SK-N-SH (cell line): Measurements from ENCODE around the gene ADRA2A. TPM values are rescaled to one million over a fixed set of nuclear protein-coding genes. Genes with fewer than 3 reads are reported as not detected.

ENCODE experiments used
- CTCF ChIA-PET: fragments of 300-600, 350-600 bp; formaldehyde crosslinking; extraction: SDS; loops from one replicate; lab custom pipeline; 2021; lab: Yijun Ruan, JAX
- POLR2A ChIA-PET: fragments of 350-600 bp; sonication (Branson Sonifier 250); formaldehyde crosslinking; extraction: SDS; loops from one replicate; lab custom pipeline; 2020; ENCODE audit warnings: antibody characterized with exemption, inconsistent platforms; lab: Yijun Ruan, JAX
- DNase-seq: peaks from one replicate; pipeline ENCODE4 v3.0.0; 2012
- H2AFZ ChIP-seq: fragments of 200-600 bp; sonication (generic); 2 replicates; pipeline ENCODE4 v1.8.1; 2016; ENCODE audit warnings: antibody characterized with exemption, mild to moderate bottlenecking, low read depth
- H3F3A ChIP-seq: fragments of 200-600 bp; sonication (generic); replicated peaks from 2 replicates; pipeline ENCODE3; 2016; ENCODE audit warnings: antibody characterized with exemption, mild to moderate bottlenecking; ENCODE audit not compliant: insufficient read depth
- H3K27ac ChIP-seq, 2 experiments: fragments of 200-500 bp in 1 of 2; fragments of 200-600 bp in 1 of 2; sonication (Bioruptor generic) in 1 of 2; sonication (generic), shearing (Covaris generic) in 1 of 2; 2 replicates each; pipeline versions ENCODE4 v1.5.1 to v1.6.1; 2014 to 2016; ENCODE audit warnings: low read depth in 2 of 2, inconsistent platforms in 1 of 2, low read length in 1 of 2, mild to moderate bottlenecking in 1 of 2, mixed read lengths in 1 of 2
- H3K27me3 ChIP-seq: fragments of 200-600 bp; sonication (generic), shearing (Covaris generic); 2 replicates; pipeline ENCODE4 v1.6.1; 2016; ENCODE audit warnings: mixed run types; ENCODE audit not compliant: insufficient read depth
- H3K36me3 ChIP-seq, 2 experiments: fragments of 200-500 bp in 1 of 2; fragments of 200-600 bp in 1 of 2; sonication (Bioruptor generic) in 1 of 2; sonication (generic) in 1 of 2; replicated peaks in 1 of 2; 2 replicates each; pipeline versions ENCODE3 to v1.5.1; 2014 to 2016; ENCODE audit warnings: low read length in 1 of 2, mild to moderate bottlenecking in 1 of 2; ENCODE audit not compliant: insufficient read depth in 2 of 2, control insufficient read depth in 1 of 2
- H3K4me1 ChIP-seq, 2 experiments: fragments of 200-500 bp in 1 of 2; fragments of 200-600 bp in 1 of 2; sonication (Bioruptor generic) in 1 of 2; sonication (generic), shearing (Covaris generic) in 1 of 2; 2 replicates each; pipeline versions ENCODE4 v1.5.1 to v1.6.1; 2014 to 2016; ENCODE audit warnings: low read depth in 1 of 2, low read length in 1 of 2, mixed run types in 1 of 2; ENCODE audit not compliant: insufficient read depth in 2 of 2, control insufficient read depth in 1 of 2
- H3K4me2 ChIP-seq: fragments of 200-600 bp; sonication (generic), shearing (Covaris generic); 2 replicates; pipeline ENCODE4 v1.6.1; 2017; ENCODE audit warnings: mixed run types
- H3K4me3 ChIP-seq, 2 experiments: fragments of 200-500 bp in 1 of 2; fragments of 200-600 bp in 1 of 2; sonication (Bioruptor generic) in 1 of 2; sonication (generic), shearing (Covaris generic) in 1 of 2; 2 replicates each; pipeline versions ENCODE4 v1.5.1 to v1.8.1; 2014 to 2016; ENCODE audit warnings: low read depth in 2 of 2, inconsistent platforms in 1 of 2, low read length in 1 of 2, mild to moderate bottlenecking in 1 of 2, mixed read lengths in 1 of 2, moderate library complexity in 1 of 2
- H3K79me2 ChIP-seq: fragments of 200-600 bp; sonication (generic); 2 replicates; pipeline ENCODE4 v1.8.1; 2017; ENCODE audit warnings: mild to moderate bottlenecking; ENCODE audit not compliant: insufficient read depth
- H3K9ac ChIP-seq: fragments of 200-600 bp; sonication (generic); 2 replicates; pipeline ENCODE4 v1.6.1; 2017; ENCODE audit warnings: mixed run types
- H3K9me2 ChIP-seq: fragments of 200-600 bp; sonication (generic); 2 replicates; pipeline ENCODE4 v1.6.1; 2017; ENCODE audit warnings: mixed run types
- H3K9me3 ChIP-seq: fragments of 200-600 bp; sonication (generic); 2 replicates; pipeline ENCODE4 v1.6.1; 2017; ENCODE audit warnings: mixed run types, mild to moderate bottlenecking, moderate library complexity
- H4K20me1 ChIP-seq: fragments of 200-600 bp; sonication (generic); 2 replicates; pipeline ENCODE4 v1.6.1; 2017; ENCODE audit warnings: mild to moderate bottlenecking, mixed run types; ENCODE audit not compliant: insufficient read depth
- EZH2phosphoT487 ChIP-seq: fragments of 200-600 bp; sonication (generic); IDR thresholded peaks from 2 replicates; pipeline ENCODE4 v1.6.1; 2017; ENCODE audit warnings: low read depth, mixed run types, mild to moderate bottlenecking, antibody characterized with exemption, moderate library complexity, borderline replicate concordance
- FOSL2 ChIP-seq: IDR thresholded peaks from 2 replicates; pipeline ENCODE4 v1.4.0; 2012; ENCODE audit warnings: low read depth, mild to moderate bottlenecking, moderate library complexity, borderline replicate concordance
- FOXJ3 ChIP-seq: sonication (generic); formaldehyde crosslinking; IDR thresholded peaks from 2 replicates; pipeline ENCODE4 v1.5.1; 2020; ENCODE audit warnings: mild to moderate bottlenecking, missing genetic modification reagents
- FOXM1 ChIP-seq: IDR thresholded peaks from 2 replicates; pipeline ENCODE4 v1.4.0; 2012; ENCODE audit warnings: low read depth, mild to moderate bottlenecking
- RAD21 ChIP-seq: IDR thresholded peaks from 2 replicates; pipeline ENCODE4 v1.6.1; 2012; ENCODE audit warnings: mild to moderate bottlenecking, low read length
- TAF1 ChIP-seq: IDR thresholded peaks from 2 replicates; pipeline ENCODE4 v1.6.1; 2012; ENCODE audit warnings: low read depth, mild to moderate bottlenecking, low read length, moderate library complexity, borderline replicate concordance
- TEAD4 ChIP-seq: IDR thresholded peaks from 2 replicates; pipeline ENCODE4 v1.4.0; 2012; ENCODE audit warnings: mild to moderate bottlenecking, borderline replicate concordance; ENCODE audit not compliant: insufficient read depth
- WGBS: methylation state at CpG from one replicate; pipeline ENCODE4 v1.1.6; 2017; ENCODE audit warnings: low lambda C conversion rate; 5-methylcytosine and 5-hydroxymethylcytosine counted together
- polyA plus RNA-seq, 3 experiments: library from polyadenylated mRNA; depleted of rRNA; stranded (reverse); fragments of >200 nt; gene quantifications; 2 replicates each; pipeline ENCODE4 v1.2.3, GENCODE V29; 2012
- TF ChIP-seq, protein P1 (sequence below): IDR thresholded peaks from 2 replicates; pipeline ENCODE4 v1.4.0; 2012; ENCODE audit warnings: low read depth, borderline replicate concordance
- TF ChIP-seq, protein P2 (sequence below): IDR thresholded peaks from 2 replicates; pipeline ENCODE4; 2012
- TF ChIP-seq, protein P3 (sequence below): fragments of 150-350 bp; IDR thresholded peaks from 2 replicates; pipeline ENCODE4 v1.6.1; 2016; ENCODE audit warnings: mild to moderate bottlenecking, low read depth, low read length
- TF ChIP-seq, protein P4 (sequence below): fragments of 200-600 bp; sonication (generic); IDR thresholded peaks from 2 replicates; pipeline ENCODE4 v1.6.1; 2017; ENCODE audit warnings: antibody characterized with exemption, mild to moderate bottlenecking, moderate library complexity
- TF ChIP-seq, protein P5 (sequence below): IDR thresholded peaks from 2 replicates; pipeline ENCODE4 v1.4.0; 2012; ENCODE audit warnings: low read depth, borderline replicate concordance

ADRA2A gene
- polyA plus RNA-seq, 1 of the 3 experiments (the other 2 are of a cell fraction) = 0.02 TPM

DNA sequence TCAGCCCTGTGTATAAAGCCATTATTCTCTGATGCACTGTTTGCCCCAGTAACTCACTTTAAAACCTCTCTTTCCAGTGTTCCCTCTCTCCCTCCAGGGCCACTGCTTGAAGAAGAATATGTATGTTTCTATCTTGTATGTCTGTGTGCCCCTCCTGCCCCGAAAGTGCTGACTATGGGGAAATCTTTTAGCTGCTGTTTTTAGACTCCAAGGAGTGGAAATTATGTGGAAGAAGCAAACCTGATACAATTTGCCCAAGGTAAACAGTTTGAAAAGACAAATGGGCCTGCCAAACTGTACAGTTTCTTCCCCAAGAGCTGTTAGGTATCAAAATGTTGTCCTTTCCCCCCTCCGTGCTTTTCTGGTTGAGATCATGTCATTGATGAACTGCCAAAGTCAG is 3.4 kb downstream of the ADRA2A start:
- POLR2A ChIA-PET = no interaction called here
- Histone ChIP-seq H3K4me3 (no peak overlapping the region), H3K4me1 (peaks cover 0 to 18% of the 10 kb centered on the region in 2 experiments; a peak in 1 of 4 replicates), H3K27ac (no peak overlapping the region), H3F3A (no peaks in the 10 kb centered on the region), H2AFZ (no peak overlapping the region), H3K36me3 (no peaks in the 10 kb centered on the region), H4K20me1 (no peaks in the 10 kb centered on the region), H3K79me2 (no peaks in the 10 kb centered on the region), H3K27me3 (peaks cover 23% of the 10 kb centered on the region), H3K9me2 (no peaks in the 10 kb centered on the region), H3K9me3 (no peaks in the 10 kb centered on the region), H3K4me2 (no peak overlapping the region), H3K9ac (no peak overlapping the region)
- WGBS = 41% methylated on average over 2 of the region's 2 CpGs
- no peak for DNase-seq
- TF ChIP-seq RAD21 = no peak
- TF ChIP-seq, protein P1, sequence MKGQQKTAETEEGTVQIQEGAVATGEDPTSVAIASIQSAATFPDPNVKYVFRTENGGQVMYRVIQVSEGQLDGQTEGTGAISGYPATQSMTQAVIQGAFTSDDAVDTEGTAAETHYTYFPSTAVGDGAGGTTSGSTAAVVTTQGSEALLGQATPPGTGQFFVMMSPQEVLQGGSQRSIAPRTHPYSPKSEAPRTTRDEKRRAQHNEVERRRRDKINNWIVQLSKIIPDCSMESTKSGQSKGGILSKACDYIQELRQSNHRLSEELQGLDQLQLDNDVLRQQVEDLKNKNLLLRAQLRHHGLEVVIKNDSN = no peak
- no peak for TF ChIP-seq TAF1
- TF ChIP-seq FOXJ3 (CRISPR knock-in tag) = no peak
- TF ChIP-seq, protein P2, sequence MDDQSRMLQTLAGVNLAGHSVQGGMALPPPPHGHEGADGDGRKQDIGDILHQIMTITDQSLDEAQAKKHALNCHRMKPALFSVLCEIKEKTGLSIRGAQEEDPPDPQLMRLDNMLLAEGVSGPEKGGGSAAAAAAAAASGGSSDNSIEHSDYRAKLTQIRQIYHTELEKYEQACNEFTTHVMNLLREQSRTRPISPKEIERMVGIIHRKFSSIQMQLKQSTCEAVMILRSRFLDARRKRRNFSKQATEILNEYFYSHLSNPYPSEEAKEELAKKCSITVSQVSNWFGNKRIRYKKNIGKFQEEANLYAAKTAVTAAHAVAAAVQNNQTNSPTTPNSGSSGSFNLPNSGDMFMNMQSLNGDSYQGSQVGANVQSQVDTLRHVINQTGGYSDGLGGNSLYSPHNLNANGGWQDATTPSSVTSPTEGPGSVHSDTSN = no peak
- no peak for TF ChIP-seq FOSL2
- TF ChIP-seq TEAD4 = no peak
- TF ChIP-seq, protein P3, sequence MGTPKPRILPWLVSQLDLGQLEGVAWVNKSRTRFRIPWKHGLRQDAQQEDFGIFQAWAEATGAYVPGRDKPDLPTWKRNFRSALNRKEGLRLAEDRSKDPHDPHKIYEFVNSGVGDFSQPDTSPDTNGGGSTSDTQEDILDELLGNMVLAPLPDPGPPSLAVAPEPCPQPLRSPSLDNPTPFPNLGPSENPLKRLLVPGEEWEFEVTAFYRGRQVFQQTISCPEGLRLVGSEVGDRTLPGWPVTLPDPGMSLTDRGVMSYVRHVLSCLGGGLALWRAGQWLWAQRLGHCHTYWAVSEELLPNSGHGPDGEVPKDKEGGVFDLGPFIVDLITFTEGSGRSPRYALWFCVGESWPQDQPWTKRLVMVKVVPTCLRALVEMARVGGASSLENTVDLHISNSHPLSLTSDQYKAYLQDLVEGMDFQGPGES = no peak
- TF ChIP-seq FOXM1 = no peak
- TF ChIP-seq, protein P4, sequence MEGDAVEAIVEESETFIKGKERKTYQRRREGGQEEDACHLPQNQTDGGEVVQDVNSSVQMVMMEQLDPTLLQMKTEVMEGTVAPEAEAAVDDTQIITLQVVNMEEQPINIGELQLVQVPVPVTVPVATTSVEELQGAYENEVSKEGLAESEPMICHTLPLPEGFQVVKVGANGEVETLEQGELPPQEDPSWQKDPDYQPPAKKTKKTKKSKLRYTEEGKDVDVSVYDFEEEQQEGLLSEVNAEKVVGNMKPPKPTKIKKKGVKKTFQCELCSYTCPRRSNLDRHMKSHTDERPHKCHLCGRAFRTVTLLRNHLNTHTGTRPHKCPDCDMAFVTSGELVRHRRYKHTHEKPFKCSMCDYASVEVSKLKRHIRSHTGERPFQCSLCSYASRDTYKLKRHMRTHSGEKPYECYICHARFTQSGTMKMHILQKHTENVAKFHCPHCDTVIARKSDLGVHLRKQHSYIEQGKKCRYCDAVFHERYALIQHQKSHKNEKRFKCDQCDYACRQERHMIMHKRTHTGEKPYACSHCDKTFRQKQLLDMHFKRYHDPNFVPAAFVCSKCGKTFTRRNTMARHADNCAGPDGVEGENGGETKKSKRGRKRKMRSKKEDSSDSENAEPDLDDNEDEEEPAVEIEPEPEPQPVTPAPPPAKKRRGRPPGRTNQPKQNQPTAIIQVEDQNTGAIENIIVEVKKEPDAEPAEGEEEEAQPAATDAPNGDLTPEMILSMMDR = no peak
- no peak for TF ChIP-seq EZH2phosphoT487
- TF ChIP-seq, protein P5, sequence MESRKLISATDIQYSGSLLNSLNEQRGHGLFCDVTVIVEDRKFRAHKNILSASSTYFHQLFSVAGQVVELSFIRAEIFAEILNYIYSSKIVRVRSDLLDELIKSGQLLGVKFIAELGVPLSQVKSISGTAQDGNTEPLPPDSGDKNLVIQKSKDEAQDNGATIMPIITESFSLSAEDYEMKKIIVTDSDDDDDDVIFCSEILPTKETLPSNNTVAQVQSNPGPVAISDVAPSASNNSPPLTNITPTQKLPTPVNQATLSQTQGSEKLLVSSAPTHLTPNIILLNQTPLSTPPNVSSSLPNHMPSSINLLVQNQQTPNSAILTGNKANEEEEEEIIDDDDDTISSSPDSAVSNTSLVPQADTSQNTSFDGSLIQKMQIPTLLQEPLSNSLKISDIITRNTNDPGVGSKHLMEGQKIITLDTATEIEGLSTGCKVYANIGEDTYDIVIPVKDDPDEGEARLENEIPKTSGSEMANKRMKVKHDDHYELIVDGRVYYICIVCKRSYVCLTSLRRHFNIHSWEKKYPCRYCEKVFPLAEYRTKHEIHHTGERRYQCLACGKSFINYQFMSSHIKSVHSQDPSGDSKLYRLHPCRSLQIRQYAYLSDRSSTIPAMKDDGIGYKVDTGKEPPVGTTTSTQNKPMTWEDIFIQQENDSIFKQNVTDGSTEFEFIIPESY = no peak
- CTCF ChIA-PET = interaction anchor here (0.8 to 1.7 kb wide), 3 partner anchors 10 to 519 kb away, joined by 3 to 6 read pairs (median 3); no protein-coding TSS in a partner anchor
